Nephron (organoid): ENCODE results near the gene DGKD.
"Not testable (repeated sequence)": the region's sequence is repeated elsewhere in the genome, so short reads cannot be mapped to it uniquely, and the experiment has no call there.

ENCODE experiments used
- H3K27ac Mint-ChIP-seq, 3 experiments: 2 replicates each; pipeline ENCODE4 v1.8.0; 2020; ENCODE audit warnings: mixed read lengths in 3 of 3, mild to moderate bottlenecking in 2 of 3, moderate library complexity in 1 of 3
- H3K27me3 Mint-ChIP-seq: 2 replicates; pipeline ENCODE4 v1.8.0; 2021; ENCODE audit warnings: low read depth, mild to moderate bottlenecking, moderate library complexity, mixed read lengths
- H3K36me3 Mint-ChIP-seq: 2 replicates; pipeline ENCODE4 v1.8.0; 2020; ENCODE audit warnings: low read depth, mixed read lengths
- H3K4me1 Mint-ChIP-seq: 2 replicates; pipeline ENCODE4 v1.8.0; 2020; ENCODE audit warnings: mixed read lengths
- H3K4me3 Mint-ChIP-seq, 3 experiments: 2 replicates each; pipeline ENCODE4 v1.8.0; 2020; ENCODE audit warnings: mild to moderate bottlenecking in 3 of 3, mixed read lengths in 3 of 3, moderate library complexity in 2 of 3
- H3K9me3 Mint-ChIP-seq: 2 replicates; pipeline ENCODE4 v1.8.0; 2020; ENCODE audit warnings: mixed read lengths
- TF ChIP-seq, protein P1 (sequence below), 3 experiments: fragments of 200-600 bp; sonication (generic); IDR thresholded peaks; one replicate each; pipeline ENCODE4 v1.5.0; 2021; ENCODE audit warnings: antibody characterized with exemption in 3 of 3; ENCODE audit not compliant: unreplicated experiment in 3 of 3

The DGKD gene

DNA sequence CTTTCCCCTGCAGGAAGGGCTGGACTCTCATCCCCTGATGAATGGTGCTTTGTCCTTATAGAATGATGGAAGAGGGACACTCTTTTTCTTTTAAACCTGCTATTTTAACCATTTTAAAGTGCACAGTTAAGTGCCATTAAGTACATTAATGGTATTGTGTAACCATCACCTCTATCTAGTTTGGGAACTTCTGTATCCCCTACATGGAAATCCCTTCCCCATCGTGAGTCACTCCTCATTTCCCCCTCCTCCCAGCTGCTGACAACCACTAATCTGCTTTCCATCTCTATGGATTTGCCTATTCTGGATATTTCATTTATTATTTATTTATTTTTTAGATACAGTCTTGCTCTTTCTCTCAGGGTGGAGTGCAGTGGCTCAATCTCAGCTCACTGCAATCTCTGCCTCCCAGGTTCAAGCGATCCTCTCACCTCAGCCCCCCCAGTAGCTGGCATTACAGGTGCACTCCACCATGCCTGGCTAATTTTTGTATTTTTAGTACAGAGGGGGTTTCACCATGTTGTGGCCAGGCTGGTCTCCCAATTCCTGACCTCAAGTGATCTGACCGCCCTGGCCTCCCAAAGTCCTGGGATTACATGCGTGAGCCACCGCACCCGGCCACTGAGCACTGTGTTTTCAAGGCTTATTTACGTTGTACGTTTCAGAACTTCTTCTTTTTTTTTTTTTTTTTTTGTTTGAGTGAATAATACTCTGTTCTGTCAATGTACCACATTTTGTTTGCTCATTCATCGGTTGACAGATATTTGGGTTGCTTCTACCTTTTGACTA lies 15.8 kb downstream of the DGKD start:
- Mint-ChIP-seq H3K9me3 (no peaks in the 10 kb centered on the region), H3K4me3 (no peak overlapping the region), H3K27me3 (no peaks in the 10 kb centered on the region), H3K4me1 (peaks cover 38% of the 10 kb centered on the region), H3K36me3 (peaks cover 19% of the 10 kb centered on the region), H3K27ac (peak overlapping the region; percentile 43 to 84 (median 44))
- TF ChIP-seq, protein P1, sequence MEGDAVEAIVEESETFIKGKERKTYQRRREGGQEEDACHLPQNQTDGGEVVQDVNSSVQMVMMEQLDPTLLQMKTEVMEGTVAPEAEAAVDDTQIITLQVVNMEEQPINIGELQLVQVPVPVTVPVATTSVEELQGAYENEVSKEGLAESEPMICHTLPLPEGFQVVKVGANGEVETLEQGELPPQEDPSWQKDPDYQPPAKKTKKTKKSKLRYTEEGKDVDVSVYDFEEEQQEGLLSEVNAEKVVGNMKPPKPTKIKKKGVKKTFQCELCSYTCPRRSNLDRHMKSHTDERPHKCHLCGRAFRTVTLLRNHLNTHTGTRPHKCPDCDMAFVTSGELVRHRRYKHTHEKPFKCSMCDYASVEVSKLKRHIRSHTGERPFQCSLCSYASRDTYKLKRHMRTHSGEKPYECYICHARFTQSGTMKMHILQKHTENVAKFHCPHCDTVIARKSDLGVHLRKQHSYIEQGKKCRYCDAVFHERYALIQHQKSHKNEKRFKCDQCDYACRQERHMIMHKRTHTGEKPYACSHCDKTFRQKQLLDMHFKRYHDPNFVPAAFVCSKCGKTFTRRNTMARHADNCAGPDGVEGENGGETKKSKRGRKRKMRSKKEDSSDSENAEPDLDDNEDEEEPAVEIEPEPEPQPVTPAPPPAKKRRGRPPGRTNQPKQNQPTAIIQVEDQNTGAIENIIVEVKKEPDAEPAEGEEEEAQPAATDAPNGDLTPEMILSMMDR (IDR thresholded peaks at IDR 0.05; ENCODE audit: unreplicated experiment in 3 of 3) = no peak

DNA sequence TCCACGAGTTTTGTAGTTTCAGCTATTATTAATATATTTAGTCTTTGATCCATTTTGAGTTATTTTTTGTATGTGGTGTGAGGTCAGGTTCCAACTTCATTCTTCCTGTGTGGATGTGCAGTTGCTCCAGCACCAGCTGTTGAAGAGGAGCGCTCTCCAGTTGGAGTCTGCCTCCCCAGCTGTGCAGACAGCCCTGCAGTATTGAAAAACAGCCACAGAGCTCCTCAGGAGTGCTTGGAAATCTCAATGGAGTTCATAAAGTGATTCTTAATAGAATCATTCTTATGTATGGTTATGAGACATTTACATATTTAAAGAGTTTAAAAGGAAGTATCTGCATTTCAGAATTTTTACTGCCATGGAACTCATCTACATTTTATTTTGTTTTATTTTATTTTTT lies 17.3 kb downstream of the DGKD start:
- Mint-ChIP-seq H3K36me3 (peaks cover 9% of the 10 kb centered on the region), H3K4me1 (peaks cover 51% of the 10 kb centered on the region), H3K27ac (peak overlapping the region; percentile 60 to 67 (median 63)), H3K27me3 (no peaks in the 10 kb centered on the region), H3K4me3 (peak overlapping the region in 1 of 3 experiments; percentile 18), H3K9me3 (no peaks in the 10 kb centered on the region)
- TF ChIP-seq, protein P1 (IDR thresholded peaks at IDR 0.05; ENCODE audit: unreplicated experiment in 3 of 3) = no peak

DNA sequence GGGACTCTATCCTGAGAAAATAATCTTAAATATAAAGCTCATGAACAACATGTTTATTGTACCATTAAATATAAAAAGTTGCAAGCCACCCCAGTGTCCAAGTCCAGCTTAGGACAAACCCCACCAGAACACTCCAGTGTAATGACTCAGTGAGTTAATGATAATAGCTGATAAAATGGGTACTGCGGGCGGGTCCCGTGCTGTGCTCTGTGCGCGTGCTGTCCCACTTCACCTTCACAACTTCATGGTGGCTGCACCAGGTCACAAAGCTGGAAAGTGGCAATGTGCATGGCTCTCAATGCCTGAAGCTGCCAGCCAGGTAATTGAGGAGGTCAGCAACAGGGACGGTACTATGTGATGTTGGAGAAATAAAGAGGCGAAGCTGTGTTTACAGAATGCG lies 18.6 kb downstream of the DGKD start:
- Mint-ChIP-seq H3K9me3 (no peaks in the 10 kb centered on the region), H3K4me3 (peak overlapping the region in 1 of 3 experiments; percentile 61), H3K36me3 (peaks cover 16% of the 10 kb centered on the region), H3K27ac (peak overlapping the region; percentile 28 to 73 (median 60)), H3K27me3 (no peaks in the 10 kb centered on the region), H3K4me1 (peaks cover 51% of the 10 kb centered on the region)
- TF ChIP-seq, protein P1 (IDR thresholded peaks at IDR 0.05; ENCODE audit: unreplicated experiment in 3 of 3) = no peak

DNA sequence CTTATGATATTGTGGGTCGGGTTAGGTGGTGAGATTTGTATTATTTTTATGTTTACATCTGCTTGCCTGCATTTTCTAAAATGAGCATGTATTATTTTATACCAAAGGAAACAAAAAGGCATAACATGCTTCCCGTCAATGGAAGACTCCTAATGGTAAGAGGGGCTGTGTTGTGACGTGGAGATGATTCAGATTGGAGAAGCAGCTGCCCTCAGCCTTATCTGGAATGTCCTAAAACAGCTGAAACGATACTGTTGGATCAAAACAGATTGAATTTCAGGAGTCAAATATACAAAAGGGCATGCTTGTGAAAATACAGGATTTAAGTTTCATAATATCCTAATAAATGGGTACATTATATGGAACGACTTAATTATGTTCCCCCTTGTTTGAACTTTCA lies 19.0 kb downstream of the DGKD start:
- Mint-ChIP-seq H3K27ac (peak overlapping the region; percentile 28 to 73 (median 60)), H3K27me3 (no peaks in the 10 kb centered on the region), H3K36me3 (peaks cover 16% of the 10 kb centered on the region), H3K4me3 (peak overlapping the region in 1 of 3 experiments; percentile 61), H3K9me3 (no peaks in the 10 kb centered on the region), H3K4me1 (peaks cover 51% of the 10 kb centered on the region)
- TF ChIP-seq, protein P1 (IDR thresholded peaks at IDR 0.05; ENCODE audit: unreplicated experiment in 3 of 3) = no peak

DNA sequence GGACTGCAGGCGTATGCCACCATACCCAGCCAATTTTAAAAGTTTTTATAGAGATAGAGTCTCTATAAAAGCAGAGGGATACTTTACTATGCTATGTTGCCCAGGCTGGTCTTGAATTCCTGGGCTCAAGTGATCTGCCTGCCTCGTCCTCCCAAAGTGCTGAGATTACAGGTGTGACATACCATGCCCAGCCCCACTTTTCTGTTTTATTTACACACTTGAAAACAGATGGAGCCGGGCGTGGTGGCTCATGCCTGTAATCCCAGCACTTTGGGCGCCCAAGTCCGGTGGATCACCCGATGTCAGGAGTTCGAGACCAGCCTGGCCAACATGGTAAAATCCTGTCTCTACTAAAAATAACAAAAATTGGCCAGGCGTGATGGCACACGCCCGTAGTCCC lies 20.5 kb downstream of the DGKD start:
- not testable (repeated sequence) for H3K4me3 Mint-ChIP-seq, H3K9me3 Mint-ChIP-seq, H3K27me3 Mint-ChIP-seq, H3K27ac Mint-ChIP-seq
- H3K36me3 Mint-ChIP-seq = peaks cover 16% of the 10 kb centered on the region
- peaks cover 47% of the 10 kb centered on the region for H3K4me1 Mint-ChIP-seq

DNA sequence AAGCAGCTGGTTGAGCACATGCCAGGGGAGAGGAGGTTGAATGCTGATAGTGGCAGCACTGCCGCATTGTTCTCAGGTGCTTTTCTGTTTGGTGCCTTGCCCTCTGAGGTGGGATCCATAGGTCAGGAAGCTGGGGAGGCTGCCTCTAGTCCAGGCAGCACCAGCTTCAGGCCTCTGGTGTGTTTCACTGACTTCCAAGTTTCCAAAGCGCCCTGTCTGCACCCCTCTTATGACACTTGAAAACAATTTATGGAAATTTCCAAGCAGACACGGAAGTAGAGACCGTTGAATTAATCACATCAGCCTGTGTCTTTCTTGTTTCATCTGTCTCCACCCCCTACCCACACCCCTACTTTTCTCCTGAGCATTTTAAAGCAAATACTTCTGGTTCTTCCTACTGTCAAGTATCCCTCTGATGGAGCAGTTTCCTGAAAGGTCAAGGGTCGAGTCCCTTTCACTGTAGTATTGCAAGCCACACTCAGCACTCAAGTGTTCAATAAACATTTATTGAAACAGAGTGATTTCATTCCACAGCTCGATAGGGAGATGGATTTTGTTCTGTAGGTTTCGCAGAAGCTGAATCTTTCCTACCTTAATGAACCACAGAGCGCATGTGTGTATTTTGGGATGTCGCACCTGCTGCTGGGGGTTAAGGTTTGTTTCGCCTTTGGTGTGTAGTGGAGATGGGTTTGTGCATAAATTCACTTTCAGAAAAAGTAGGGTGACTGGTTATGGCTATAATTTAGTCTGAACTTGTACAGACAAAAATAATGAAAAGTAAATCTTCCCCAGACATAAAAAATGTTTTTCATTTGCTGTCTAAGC lies 21.4 kb downstream of the DGKD start:
- Mint-ChIP-seq H3K27me3 (no peaks in the 10 kb centered on the region), H3K9me3 (no peaks in the 10 kb centered on the region), H3K36me3 (peaks cover 16% of the 10 kb centered on the region), H3K27ac (peak overlapping the region in 2 of 3 experiments; percentile 0 to 56), H3K4me3 (no peak overlapping the region), H3K4me1 (peaks cover 50% of the 10 kb centered on the region)
- TF ChIP-seq, protein P1 (IDR thresholded peaks at IDR 0.05; ENCODE audit: unreplicated experiment in 3 of 3) = no peak
